GM19025 (cell line): ENCODE data around the gene FEZ2.

Source experiments
- ATAC-seq: cut with Tn5 transposase; IDR thresholded peaks from one replicate; pipeline ENCODE4 v1.9.1; 2021; ENCODE audit warnings: mild to moderate bottlenecking, low read depth, moderate library complexity; ENCODE audit not compliant: unreplicated experiment

FEZ2 gene

GRCh38 chr2:36535099-36535498 lies 62.9 kb downstream of the FEZ2 start:
- ATAC-seq: no peak

GRCh38 chr2:36534275-36534799 lies 63.6 kb downstream of the FEZ2 start:
- ATAC-seq: no peak

GRCh38 chr2:36530983-36531354 lies 67.0 kb downstream of the FEZ2 start:
- no peak for ATAC-seq

- peak; percentile 37 for ATAC-seq
These were observed 67.6 kb downstream of the FEZ2 start for GRCh38 chr2:36530178-36530982.

- ATAC-seq: no peak
These were observed 69.1 kb downstream of the FEZ2 start for GRCh38 chr2:36528766-36529392.

- peak; percentile 73 for ATAC-seq
These were observed 69.7 kb downstream of the FEZ2 start for GRCh38 chr2:36528274-36528673.

GRCh38 chr2:36526226-36526625 lies 71.7 kb downstream of the FEZ2 start:
- no peak for ATAC-seq

- ATAC-seq: no peak
These were observed 72.7 kb downstream of the FEZ2 start for GRCh38 chr2:36525245-36525644.

DNA sequence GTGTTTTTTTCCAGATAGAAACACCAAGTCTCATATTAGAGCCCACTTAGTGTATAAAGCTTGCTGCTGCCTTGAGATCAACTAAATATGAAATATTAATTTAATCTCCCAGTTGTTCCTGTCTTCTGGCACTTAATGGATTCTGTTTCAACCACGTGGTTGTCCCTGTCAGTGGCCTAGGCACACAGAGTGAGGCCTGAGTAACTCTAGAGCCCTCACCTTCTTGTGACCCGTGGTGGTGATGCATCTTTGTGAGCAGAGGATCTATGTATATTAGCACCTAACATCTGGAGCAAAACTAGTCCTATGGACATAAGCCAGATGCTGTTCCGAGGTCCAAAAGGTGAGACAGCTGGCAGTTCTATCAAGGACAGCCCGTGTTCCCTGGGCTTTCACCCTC lies 74.8 kb downstream of the FEZ2 start:
- ATAC-seq: no peak

GRCh38 chr2:36520431-36520830 lies 77.5 kb downstream of the FEZ2 start:
- no peak for ATAC-seq

DNA sequence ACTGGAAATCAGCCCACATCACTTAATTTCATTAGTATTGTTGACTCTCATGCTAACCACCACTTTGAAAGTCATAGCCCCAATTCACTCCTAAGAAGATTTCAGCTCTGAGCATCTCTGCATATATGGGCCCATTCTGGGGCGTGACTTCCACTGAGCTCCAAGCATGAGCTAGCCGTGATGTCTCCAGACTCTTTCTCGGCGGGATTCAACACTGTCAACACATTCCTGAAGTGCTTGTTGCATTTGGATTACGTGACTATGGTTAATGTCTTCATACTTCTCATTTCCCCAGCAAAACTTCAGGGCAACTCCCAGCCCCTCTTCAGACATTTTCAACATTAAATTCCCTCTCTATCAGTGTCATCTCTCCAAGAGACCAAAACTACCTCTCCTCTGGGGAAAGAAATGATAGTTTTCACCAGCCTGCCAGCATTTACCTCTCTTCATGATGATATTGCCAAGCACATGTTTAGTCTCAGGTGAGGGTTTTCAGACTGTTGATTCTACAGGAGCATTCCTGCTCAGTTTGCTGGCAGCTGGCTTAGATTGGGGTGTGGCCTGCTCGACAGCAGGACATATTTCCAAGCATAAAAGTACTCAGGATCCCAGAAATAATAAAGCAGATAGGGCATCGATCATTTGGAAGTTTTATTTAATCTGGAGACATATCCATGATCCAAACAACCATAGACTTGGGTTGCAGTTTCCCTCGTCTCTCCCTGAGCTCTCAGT lies 81.7 kb downstream of the FEZ2 start:
- no peak for ATAC-seq

GRCh38 chr2:36515538-36515937 lies 82.4 kb downstream of the FEZ2 start:
- no peak for ATAC-seq

GRCh38 chr2:36513661-36514060 lies 84.3 kb downstream of the FEZ2 start:
- peak; percentile 41 for ATAC-seq

- no peak for ATAC-seq
These were observed 85.3 kb downstream of the FEZ2 start for GRCh38 chr2:36512705-36513104.

GRCh38 chr2:36511858-36512603 lies 85.9 kb downstream of the FEZ2 start:
- no peak for ATAC-seq

DNA sequence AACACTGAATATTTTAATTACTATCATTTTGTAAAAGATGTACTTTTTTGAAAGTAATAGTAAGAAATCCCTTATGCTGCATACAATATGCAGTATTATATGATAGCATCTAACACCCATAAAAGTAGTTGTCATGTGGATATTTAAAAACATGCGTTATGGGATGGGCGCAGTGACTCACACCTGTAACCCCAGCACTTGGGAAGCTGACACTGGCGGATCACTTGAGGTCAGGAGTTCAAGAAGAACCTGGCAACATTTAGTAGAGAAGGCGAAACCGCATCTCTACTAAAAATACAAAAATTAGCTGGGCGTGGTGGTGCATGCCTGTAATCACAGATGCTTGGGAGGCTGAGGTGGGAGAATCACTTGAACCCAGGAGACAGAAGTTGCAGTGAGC lies 88.9 kb downstream of the FEZ2 start:
- no peak for ATAC-seq

DNA sequence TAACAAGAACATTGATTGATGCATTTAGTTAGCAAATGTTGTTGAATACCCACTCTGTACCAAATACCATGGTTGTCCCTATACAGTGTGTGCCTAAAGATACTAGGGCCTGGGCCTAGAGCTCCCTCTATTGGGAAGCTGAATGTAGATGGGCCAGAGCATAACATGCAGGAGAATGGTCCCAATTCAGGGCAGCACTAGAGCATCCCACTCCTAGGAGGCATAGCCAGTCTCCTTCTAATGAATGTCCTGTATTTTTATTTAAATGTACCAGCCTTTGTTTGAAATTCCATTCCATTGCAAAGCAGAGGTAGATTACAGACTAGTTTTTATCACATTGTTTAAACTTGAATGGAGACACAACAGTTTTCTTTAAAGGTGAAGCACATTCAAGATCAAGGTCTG lies 90.6 kb downstream of the FEZ2 start:
- peak; percentile 89 for ATAC-seq
